GM19395 (cell line): ENCODE measurements around the gene TLX1.

ENCODE experiments used
- ATAC-seq: cut with Tn5 transposase; IDR thresholded peaks from one replicate; pipeline ENCODE4 v1.9.1; 2021; ENCODE audit warnings: mild to moderate bottlenecking, moderate library complexity; ENCODE audit not compliant: unreplicated experiment

The TLX1 gene

DNA sequence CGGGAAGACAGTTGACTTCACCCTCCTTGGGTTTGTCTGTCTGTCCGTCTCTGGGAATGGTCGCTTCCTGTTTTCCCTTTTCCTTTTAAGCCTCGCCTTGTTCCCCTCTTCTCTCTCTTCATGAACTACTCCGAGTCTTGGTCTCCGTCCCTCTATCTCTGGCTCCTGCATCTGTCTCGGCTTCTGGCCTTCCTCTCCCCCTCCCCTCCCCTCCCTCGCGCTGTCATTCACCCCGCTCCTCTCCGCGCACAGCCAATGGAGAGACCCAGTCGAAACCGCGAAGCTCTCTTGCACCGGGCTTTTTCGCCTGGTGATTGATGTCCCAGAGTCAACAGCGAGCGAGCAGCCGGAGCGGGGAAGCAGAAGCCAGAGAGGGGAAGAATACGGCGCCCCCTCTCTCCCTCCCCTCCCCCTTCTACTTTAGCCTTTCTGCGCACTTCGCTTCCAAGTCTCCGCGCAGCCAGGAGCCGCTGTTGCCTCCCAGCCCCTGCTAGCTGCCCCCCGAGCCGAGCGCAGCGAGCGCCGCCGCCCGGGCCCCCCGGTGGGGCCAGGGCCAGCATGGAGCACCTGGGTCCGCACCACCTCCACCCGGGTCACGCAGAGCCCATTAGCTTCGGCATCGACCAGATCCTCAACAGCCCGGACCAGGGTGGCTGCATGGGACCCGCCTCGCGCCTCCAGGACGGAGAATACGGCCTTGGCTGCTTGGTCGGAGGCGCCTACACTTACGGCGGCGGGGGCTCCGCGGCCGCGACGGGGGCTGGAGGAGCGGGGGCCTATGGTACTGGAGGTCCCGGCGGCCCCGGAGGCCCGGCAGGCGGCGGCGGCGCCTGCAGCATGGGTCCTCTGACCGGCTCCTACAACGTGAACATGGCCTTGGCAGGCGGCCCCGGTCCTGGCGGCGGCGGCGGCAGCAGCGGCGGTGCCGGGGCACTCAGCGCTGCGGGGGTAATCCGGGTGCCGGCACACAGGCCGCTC is at the start of gene TLX1:
Gene TLX1, plus strand, starts transcription at position 317 of the 978 bp plus-strand sequence. Its CDS starts 242 bp downstream, at position 559.
- no peak for ATAC-seq

GRCh38 chr10:101085846-101086245 is 45.3 kb upstream of the TLX1 start:
- no peak for ATAC-seq

DNA sequence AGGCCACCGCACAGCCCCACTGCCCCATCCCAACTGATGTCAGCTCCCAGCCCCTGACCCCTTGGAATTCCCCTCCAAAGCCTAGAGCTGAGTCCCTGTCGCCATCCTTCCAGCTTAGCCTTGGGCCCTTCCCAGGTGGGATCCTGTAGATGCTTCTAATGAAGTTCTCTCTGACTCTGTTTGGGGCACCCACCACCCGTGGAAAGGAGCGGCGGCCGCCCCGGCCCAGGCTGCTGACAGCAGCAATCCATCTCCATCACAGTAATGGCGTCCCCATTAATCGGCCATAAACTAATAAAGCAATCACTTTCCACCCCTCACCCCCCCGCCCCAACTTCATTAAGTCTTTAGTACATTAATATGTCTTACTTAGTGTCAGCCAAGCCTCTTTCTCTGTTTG is 43.7 kb upstream of the TLX1 start:
- no peak for ATAC-seq

DNA sequence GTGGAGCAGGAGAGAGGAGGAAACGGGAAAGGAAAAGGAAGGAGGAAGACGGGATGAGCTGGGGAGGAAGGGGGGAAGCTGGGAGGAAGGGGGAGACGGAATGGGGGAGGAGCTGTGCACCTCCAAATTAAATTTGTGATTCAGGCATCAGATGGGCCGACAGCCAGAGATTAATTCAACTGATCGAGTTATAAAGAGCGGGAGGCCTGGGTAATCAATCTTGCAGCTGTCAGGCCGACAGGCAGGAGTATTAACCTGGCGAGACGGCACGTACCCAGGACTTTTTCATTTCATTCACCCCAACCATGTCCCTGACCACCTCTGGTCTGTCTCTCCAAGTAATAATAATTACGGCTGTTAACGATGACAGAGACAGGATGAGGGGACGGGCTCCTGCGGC is 43.1 kb upstream of the TLX1 start:
- no peak for ATAC-seq

GRCh38 chr10:101089520-101090299 is 41.4 kb upstream of the TLX1 start:
- no peak for ATAC-seq

GRCh38 chr10:101090597-101090996 is 40.5 kb upstream of the TLX1 start:
- ATAC-seq, result no peak

- ATAC-seq, result no peak
These were observed 39.4 kb upstream of the TLX1 start for GRCh38 chr10:101091546-101092290.

DNA sequence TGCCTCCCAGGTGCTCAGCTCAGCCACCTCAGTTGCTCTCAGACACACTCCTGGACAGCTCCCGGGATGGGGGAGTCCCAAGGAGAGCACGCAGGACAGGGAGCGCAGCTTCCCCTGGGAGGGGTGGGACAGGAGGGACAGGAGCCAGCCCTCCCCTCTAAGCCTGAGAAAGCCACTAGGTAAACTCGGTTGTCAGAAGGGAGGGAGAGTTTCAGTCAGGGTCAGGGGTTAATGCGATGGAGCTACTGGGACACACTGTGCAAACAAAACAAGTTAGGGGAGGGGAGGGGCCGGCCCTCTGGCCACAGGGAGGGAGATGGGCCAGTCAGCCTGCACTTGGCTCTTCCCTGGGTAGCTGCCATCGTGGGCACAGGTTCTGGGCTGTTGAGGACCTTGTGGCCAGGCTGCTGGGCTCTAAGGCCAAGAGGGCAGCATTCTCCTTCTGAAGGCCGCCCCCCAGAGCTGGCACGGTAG is 38.2 kb upstream of the TLX1 start:
- ATAC-seq, result no peak

- no peak for ATAC-seq
These were observed 36.8 kb upstream of the TLX1 start for GRCh38 chr10:101094121-101094879.

GRCh38 chr10:101095004-101095403 is 36.1 kb upstream of the TLX1 start:
- ATAC-seq, result no peak

DNA sequence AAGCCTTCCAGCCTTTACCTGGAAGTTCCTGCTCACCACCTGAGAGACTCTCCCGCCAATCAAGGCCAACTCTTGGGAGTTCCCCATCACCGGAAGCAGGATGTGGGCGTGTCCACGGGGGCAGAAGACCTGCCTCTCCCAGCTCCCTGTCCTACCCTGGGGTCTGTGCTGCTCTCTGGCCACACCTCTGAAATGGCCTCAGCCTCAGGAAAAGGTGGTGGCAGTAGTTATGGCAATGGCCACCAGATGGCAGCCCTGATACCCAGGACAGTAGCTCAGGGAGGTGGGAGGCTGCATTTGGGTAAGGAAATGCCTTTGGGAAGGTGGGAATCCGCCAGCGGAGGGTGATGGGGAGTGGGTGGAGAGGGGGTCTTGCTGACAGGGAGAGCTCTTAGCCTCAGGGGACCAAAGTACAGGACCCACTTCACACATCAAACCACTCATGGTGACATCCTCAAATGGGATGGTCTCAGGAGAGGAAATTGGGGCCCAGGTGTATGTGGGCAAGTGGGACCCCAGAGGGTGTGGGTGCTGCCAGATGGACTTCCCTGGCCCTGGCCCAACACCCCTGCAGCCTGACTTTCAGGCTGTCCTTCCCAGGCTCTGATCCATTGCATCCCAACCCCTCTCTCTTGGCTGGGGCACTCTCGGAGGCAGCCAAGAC is 35.4 kb upstream of the TLX1 start:
- no peak for ATAC-seq

DNA sequence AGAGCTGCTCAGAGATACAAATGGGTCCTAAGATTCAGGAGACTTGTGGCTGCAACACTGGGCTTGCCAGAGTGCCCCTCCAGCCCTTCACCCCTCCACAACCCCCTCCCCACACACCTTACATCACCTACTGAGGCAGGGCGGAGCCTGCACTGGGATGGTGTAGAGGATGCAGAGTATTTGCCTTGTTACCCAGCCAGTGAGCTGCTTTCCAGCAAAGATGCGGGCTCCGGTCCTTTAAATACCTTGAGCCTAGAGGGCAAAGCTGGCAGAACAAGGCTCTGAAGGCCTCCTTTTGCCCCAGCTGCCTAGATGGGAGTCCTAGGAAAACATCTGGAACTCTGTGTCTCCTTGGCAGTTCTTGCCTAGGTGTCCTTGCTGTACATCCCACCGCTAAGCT is 34.7 kb upstream of the TLX1 start:
- no peak for ATAC-seq

DNA sequence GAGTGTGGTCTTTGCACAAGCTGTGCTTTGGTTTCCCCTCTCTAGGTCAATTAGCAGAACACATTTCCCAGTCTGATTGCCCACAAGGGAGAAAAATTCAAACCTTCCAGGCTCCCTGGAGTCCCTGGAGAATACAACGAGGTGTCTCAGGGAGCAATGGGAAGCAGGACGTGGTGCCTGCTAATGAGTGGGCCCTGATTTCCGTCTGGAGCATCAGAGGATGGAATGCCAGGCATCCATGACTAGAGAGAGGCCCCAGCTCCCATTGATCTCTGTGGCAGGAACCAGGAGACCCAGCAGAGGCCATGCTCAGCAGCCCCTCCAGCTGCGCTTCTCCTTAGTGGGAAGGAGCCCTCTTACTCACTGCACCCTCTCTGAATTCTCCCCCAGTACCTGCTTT is 33.2 kb upstream of the TLX1 start:
- ATAC-seq, result no peak

DNA sequence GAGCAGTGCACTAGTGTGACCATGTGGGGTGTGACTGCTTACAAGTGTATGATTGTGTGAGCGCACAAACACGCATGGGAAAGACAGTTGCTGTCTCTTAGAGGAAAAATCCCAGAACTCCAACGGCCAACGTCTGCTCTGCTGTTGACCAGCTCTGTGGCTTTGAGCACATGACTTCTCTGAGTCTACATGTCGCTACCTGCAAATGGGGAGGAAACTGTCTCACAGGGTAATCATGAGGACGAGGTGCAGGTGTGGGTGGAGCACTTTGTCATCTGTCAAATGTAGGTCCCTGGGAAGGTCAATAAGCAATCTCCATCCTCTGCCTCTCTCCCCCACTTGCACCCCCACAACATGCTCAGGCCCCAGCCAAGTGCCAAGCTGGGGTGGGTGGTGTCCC is 31.2 kb upstream of the TLX1 start:
- no peak for ATAC-seq

DNA sequence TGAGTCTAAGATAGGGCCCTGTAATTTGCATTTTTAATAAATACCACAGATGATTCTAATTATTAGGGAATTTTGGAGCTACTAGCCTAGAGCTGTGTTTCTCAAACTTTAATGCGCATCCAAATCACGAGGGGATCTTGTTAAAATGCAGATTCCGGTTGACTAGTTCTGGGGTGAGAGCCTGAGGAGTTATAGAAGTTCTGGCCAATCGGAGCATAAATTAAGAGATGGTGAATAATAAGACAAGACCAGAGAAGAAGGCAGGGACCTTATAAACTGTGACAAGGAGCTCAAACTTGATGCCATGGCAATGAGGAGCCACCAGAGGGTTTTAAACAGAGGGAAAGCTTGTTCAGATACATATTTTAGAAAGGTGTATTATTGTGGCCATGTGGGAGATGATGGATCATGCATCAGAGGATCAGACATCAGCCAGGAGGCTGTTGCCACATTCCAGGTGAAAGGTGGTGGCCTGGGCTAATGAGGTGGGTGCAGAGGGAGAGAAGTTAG is 29.7 kb upstream of the TLX1 start:
- no peak for ATAC-seq

DNA sequence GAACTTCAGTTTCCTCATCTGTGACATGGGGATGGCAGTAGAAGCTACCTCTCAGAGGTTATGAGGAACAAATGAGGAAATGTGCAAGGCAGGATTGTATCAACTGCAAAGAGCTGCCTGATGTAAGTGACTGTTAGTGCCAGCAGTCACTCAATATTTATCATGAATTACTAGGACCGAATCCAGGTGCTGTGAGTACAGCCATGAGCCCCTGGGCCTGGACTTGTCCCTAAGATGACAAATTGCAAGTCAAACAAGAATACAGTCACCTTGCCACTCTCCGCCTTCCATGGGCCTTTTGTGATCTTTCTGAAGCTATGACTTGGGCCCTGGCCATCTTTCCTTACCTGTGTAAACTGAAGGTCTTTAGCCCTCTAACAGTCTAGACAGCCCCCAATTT is 27.7 kb upstream of the TLX1 start:
- ATAC-seq, result no peak

DNA sequence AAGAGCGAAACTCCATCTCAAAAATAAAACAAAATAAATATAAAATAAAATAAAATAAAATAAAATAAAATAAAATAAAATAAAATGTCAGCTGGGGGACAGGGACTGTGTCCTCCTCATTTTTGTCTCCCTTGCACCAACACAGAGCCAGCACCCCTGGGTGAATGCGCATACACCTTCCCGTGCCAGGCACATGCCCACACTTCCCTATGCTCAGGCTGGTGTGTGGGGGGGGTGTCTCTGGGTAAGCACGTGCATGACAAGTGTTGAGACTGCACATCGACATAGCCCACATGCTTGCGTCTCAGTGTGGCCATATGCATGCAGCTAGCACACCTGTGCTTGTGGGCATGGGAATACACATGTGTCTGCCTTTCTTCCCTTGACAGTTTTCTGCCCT is 24.7 kb upstream of the TLX1 start:
- ATAC-seq, result no peak

- no peak for ATAC-seq
These were observed 23.3 kb upstream of the TLX1 start for GRCh38 chr10:101107771-101108170.

DNA sequence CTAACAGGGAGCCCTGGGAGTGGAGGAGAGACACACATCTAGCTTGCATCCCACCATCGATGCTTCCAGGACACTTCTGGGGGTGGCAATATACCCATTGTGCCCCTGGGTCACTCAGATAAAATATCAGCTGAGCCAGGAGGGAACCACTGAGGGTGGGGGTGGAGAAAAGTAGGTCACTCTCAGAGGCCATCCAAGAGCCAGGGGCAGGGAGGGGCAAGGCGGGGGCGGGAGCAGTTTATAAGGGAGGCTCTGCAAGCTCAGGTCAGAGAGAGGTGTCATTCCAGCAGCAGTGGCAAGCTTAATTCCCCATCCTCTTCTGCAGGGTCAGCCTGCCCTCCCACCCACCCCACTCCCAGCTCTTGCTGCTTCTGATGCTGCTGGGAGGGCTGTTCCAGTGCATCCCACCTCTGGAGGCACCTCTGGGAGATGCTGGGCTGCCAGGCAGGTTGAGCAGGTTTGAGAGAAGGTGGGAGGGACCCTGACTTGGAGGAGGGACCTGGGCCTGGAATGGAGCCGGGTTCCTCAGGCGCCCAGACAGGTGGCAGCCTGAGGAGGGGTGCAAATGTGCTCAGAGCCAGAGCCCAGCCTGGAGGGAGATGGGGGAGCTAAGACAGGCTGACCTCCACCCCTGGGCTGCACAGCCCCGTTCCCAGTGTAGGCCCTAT is 20.1 kb upstream of the TLX1 start:
- no peak for ATAC-seq
